Astrocyte (in vitro differentiated cells and primary cell): Measurements from ENCODE around the gene NOL4L. TPM values are rescaled to one million over a fixed set of nuclear protein-coding genes. Genes with fewer than 3 reads are reported as not detected.

ENCODE experiments used
- DNase-seq: peaks from one replicate; pipeline ENCODE4 v3.0.0-alpha.2; 2010; ENCODE audit warnings: low read depth
- FAIRE-seq: peaks from 2 replicates; lab custom pipeline; 2011; peaks lifted over from hg19 to GRCh38; lab: Jason Lieb, UNC
- H2AFZ ChIP-seq: 2 replicates; pipeline ENCODE4 v1.6.0; 2012; ENCODE audit warnings: low read depth, low read length, inconsistent platforms
- H3K27ac ChIP-seq: 2 replicates; pipeline ENCODE4 v1.5.1; 2011; ENCODE audit warnings: low read depth, low read length, inconsistent platforms
- H3K27me3 ChIP-seq: 2 replicates; pipeline ENCODE4 v1.6.0; 2011; ENCODE audit warnings: low read length, inconsistent platforms; ENCODE audit not compliant: insufficient read depth
- H3K36me3 ChIP-seq: 2 replicates; pipeline ENCODE4 v1.5.1; 2011; ENCODE audit warnings: low read length, inconsistent platforms; ENCODE audit not compliant: insufficient read depth
- H3K4me1 ChIP-seq: 2 replicates; pipeline ENCODE4 v1.5.1; 2011; ENCODE audit warnings: low read length, inconsistent platforms; ENCODE audit not compliant: insufficient read depth
- H3K4me2 ChIP-seq: 2 replicates; pipeline ENCODE4 v1.6.0; 2012; ENCODE audit warnings: low read length, inconsistent platforms
- H3K4me3 ChIP-seq: 2 replicates; pipeline ENCODE4 v1.5.1; 2011; ENCODE audit warnings: low read depth, mild to moderate bottlenecking, low read length, inconsistent platforms; ENCODE audit not compliant: insufficient read depth
- H3K79me2 ChIP-seq: 2 replicates; pipeline ENCODE4 v1.6.0; 2012; ENCODE audit warnings: mild to moderate bottlenecking, low read length, inconsistent platforms; ENCODE audit not compliant: insufficient read depth
- H3K9ac ChIP-seq: 2 replicates; pipeline ENCODE4 v1.6.0; 2012; ENCODE audit warnings: mild to moderate bottlenecking, low read length, inconsistent platforms
- H3K9me3 ChIP-seq: 2 replicates; pipeline ENCODE4 v1.5.1; 2012; ENCODE audit warnings: low read depth, mild to moderate bottlenecking, low read length, inconsistent platforms; ENCODE audit not compliant: insufficient read depth
- H4K20me1 ChIP-seq: 2 replicates; pipeline ENCODE4 v1.6.0; 2012; ENCODE audit warnings: low read length, inconsistent platforms; ENCODE audit not compliant: insufficient read depth
- H3K27ac Mint-ChIP-seq: one replicate; pipeline ENCODE4 v1.8.0; 2021; ENCODE audit warnings: mild to moderate bottlenecking, mixed read lengths; ENCODE audit not compliant: unreplicated experiment
- H3K27me3 Mint-ChIP-seq: one replicate; pipeline ENCODE4 v1.8.0; 2021; ENCODE audit warnings: low read depth, mixed read lengths; ENCODE audit not compliant: unreplicated experiment
- H3K36me3 Mint-ChIP-seq: one replicate; pipeline ENCODE4 v1.8.0; 2021; ENCODE audit warnings: low read depth, mixed read lengths; ENCODE audit not compliant: unreplicated experiment
- H3K4me1 Mint-ChIP-seq: one replicate; pipeline ENCODE4 v1.8.0; 2021; ENCODE audit warnings: low read depth, mixed read lengths; ENCODE audit not compliant: unreplicated experiment
- H3K4me3 Mint-ChIP-seq: one replicate; pipeline ENCODE4 v1.8.0; 2021; ENCODE audit warnings: mild to moderate bottlenecking, moderate library complexity, mixed read lengths; ENCODE audit not compliant: unreplicated experiment
- H3K9me3 Mint-ChIP-seq: one replicate; pipeline ENCODE4 v1.8.0; 2021; ENCODE audit warnings: mild to moderate bottlenecking, mixed read lengths; ENCODE audit not compliant: unreplicated experiment
- CTCF ChIP-seq: IDR thresholded peaks from 2 replicates; pipeline ENCODE4 v1.5.1; 2011; ENCODE audit warnings: low read depth, mild to moderate bottlenecking, inconsistent platforms, low read length, moderate library complexity; ENCODE audit not compliant: insufficient read depth
- EZH2 ChIP-seq: IDR thresholded peaks from 2 replicates; pipeline ENCODE4 v1.6.1; 2012; ENCODE audit warnings: mild to moderate bottlenecking, low read length, inconsistent platforms; ENCODE audit not compliant: insufficient read depth
- total RNA-seq: library from RNA; stranded (reverse); gene quantifications from 2 replicates; pipeline ENCODE4 v1.2.1, GENCODE V29; 2021

NOL4L gene
- total RNA-seq, 1 donor from 2014 or later = 35.5 TPM

- peak overlapping the region; percentile 42 for H3K4me3 Mint-ChIP-seq
Observed at GRCh38 chr20:32569018-32569379, 16.1 kb downstream of the NOL4L start.

GRCh38 chr20:32567384-32568178 is 17.6 kb downstream of the NOL4L start:
- Mint-ChIP-seq H3K36me3 (peaks cover under 1% of the 10 kb centered on the region), H3K9me3 (no peaks in the 10 kb centered on the region), H3K4me1 (peaks cover under 1% of the 10 kb centered on the region), H3K4me3 (no peak overlapping the region), H3K27me3 (peaks cover 18% of the 10 kb centered on the region), H3K27ac (no peak overlapping the region)
- peaks cover 15% of the 10 kb centered on the region for H4K20me1 ChIP-seq
- no peak for TF ChIP-seq EZH2
- TF ChIP-seq CTCF = no peak
- DNase-seq = no peak
- no peak overlapping the region for H3K9ac ChIP-seq
- H2AFZ ChIP-seq = no peak overlapping the region
- no peaks in the 10 kb centered on the region for H3K9me3 ChIP-seq
- H3K36me3 ChIP-seq = no peaks in the 10 kb centered on the region
- H3K4me3 ChIP-seq = no peak overlapping the region
- H3K79me2 ChIP-seq = no peaks in the 10 kb centered on the region
- no peak overlapping the region for H3K27ac ChIP-seq
- peaks cover 5% of the 10 kb centered on the region for H3K4me1 ChIP-seq
- FAIRE-seq = no peak
- no peaks in the 10 kb centered on the region for H3K27me3 ChIP-seq
- H3K4me2 ChIP-seq = no peak overlapping the region

More at GRCh38 chr20:32569018-32569379, 16.1 kb downstream of the NOL4L start:
- H3K9ac ChIP-seq = no peak overlapping the region
- H3K36me3 ChIP-seq = no peaks in the 10 kb centered on the region
- H2AFZ ChIP-seq = no peak overlapping the region
- Mint-ChIP-seq H3K4me1 (no peaks in the 10 kb centered on the region), H3K36me3 (no peaks in the 10 kb centered on the region), H3K9me3 (no peaks in the 10 kb centered on the region), H3K27me3 (peaks cover 18% of the 10 kb centered on the region), H3K27ac (no peak overlapping the region)
- H3K9me3 ChIP-seq = no peaks in the 10 kb centered on the region
- peaks cover 12% of the 10 kb centered on the region for H4K20me1 ChIP-seq
- no peak for DNase-seq
- no peaks in the 10 kb centered on the region for H3K27me3 ChIP-seq
- H3K27ac ChIP-seq = no peak overlapping the region
- no peak for TF ChIP-seq CTCF
- no peak for TF ChIP-seq EZH2
- no peaks in the 10 kb centered on the region for H3K79me2 ChIP-seq
- no peak overlapping the region for H3K4me2 ChIP-seq
- peaks cover 7% of the 10 kb centered on the region for H3K4me1 ChIP-seq
- FAIRE-seq = no peak
- no peak overlapping the region for H3K4me3 ChIP-seq
